Measurements from ENCODE around the gene TPM1. TPM values are rescaled to one million over a fixed set of nuclear protein-coding genes. Genes with fewer than 3 reads are reported as not detected.

The TPM1 gene
- total RNA-seq, 1 experiment from 2014 or later = 298 TPM

DNA sequence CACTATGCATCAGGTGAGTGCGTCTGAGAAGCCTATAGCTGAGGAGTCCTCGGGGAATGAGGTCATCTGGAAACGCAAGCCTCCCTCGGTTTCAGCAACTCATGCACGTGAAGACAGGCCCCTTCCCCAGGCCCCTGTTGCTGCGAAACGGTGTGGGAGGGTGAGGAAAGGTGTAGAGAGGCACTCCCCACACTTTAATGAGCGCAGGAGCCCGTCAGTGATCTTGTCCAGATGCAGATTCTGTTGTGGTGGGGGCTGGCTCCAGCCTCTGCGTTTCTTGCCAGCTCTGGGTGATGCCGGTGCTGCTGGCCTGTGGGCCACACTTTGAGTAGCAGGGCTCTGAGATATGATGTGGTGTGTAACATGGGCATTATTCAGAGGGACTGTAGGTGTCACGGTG lies 40.5 kb downstream of the TPM1 start:
- no peaks in the 10 kb centered on the region for H3K9me3 ChIP-seq (ENCODE audit: control insufficient read depth, insufficient read depth, low read depth, low read length)
- no peaks in the 10 kb centered on the region; the same call in 1 of the 2 replicates for H3K4me1 ChIP-seq (ENCODE audit: control insufficient read depth, insufficient read depth, low read length)
- no peak for TF ChIP-seq SIN3A (IDR thresholded peaks at IDR 0.05; ENCODE audit: borderline replicate concordance, insufficient read depth, low read depth, low read length)
- TF ChIP-seq POLR2AphosphoS5 (IDR thresholded peaks at IDR 0.05; ENCODE audit: low read depth, low read length) = no peak
- TF ChIP-seq, protein P1, sequence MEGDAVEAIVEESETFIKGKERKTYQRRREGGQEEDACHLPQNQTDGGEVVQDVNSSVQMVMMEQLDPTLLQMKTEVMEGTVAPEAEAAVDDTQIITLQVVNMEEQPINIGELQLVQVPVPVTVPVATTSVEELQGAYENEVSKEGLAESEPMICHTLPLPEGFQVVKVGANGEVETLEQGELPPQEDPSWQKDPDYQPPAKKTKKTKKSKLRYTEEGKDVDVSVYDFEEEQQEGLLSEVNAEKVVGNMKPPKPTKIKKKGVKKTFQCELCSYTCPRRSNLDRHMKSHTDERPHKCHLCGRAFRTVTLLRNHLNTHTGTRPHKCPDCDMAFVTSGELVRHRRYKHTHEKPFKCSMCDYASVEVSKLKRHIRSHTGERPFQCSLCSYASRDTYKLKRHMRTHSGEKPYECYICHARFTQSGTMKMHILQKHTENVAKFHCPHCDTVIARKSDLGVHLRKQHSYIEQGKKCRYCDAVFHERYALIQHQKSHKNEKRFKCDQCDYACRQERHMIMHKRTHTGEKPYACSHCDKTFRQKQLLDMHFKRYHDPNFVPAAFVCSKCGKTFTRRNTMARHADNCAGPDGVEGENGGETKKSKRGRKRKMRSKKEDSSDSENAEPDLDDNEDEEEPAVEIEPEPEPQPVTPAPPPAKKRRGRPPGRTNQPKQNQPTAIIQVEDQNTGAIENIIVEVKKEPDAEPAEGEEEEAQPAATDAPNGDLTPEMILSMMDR (IDR thresholded peaks at IDR 0.05) = no peak
- TF ChIP-seq, protein P2, sequence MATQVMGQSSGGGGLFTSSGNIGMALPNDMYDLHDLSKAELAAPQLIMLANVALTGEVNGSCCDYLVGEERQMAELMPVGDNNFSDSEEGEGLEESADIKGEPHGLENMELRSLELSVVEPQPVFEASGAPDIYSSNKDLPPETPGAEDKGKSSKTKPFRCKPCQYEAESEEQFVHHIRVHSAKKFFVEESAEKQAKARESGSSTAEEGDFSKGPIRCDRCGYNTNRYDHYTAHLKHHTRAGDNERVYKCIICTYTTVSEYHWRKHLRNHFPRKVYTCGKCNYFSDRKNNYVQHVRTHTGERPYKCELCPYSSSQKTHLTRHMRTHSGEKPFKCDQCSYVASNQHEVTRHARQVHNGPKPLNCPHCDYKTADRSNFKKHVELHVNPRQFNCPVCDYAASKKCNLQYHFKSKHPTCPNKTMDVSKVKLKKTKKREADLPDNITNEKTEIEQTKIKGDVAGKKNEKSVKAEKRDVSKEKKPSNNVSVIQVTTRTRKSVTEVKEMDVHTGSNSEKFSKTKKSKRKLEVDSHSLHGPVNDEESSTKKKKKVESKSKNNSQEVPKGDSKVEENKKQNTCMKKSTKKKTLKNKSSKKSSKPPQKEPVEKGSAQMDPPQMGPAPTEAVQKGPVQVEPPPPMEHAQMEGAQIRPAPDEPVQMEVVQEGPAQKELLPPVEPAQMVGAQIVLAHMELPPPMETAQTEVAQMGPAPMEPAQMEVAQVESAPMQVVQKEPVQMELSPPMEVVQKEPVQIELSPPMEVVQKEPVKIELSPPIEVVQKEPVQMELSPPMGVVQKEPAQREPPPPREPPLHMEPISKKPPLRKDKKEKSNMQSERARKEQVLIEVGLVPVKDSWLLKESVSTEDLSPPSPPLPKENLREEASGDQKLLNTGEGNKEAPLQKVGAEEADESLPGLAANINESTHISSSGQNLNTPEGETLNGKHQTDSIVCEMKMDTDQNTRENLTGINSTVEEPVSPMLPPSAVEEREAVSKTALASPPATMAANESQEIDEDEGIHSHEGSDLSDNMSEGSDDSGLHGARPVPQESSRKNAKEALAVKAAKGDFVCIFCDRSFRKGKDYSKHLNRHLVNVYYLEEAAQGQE (IDR thresholded peaks at IDR 0.05; ENCODE audit: insufficient read depth in 1 of 2, low read depth in 2 of 2, low read length in 1 of 2) = no peak
- intact Hi-C loops (cut with micrococcal nuclease; ENCODE audit: unreplicated experiment) (no loop called here), in situ Hi-C loops (cut with HindIII; ENCODE audit: low pct_unique_long_range_greater_than_20kb, low sequenced_read_pairs) (no loop called here)
- DNase-seq (ENCODE audit: low read depth, low spot score) (no peak), ATAC-seq (no peak)
- ChIA-PET CTCF (interaction anchor here (0.5 kb wide), 1 partner anchor 156 kb away, joined by 8 read pairs; no protein-coding TSS in a partner anchor), POLR2A (no interaction called here)
- no peak overlapping the region for H3K4me3 ChIP-seq (ENCODE audit: low read depth in 2 of 2, low read length in 2 of 2)
- H3K27ac ChIP-seq (ENCODE audit: low read length) = no peak overlapping the region
- H3K36me3 ChIP-seq (ENCODE audit: control insufficient read depth, insufficient read depth, low read length) = no peaks in the 10 kb centered on the region
- H3K27me3 ChIP-seq (ENCODE audit: control insufficient read depth, insufficient read depth, low read length) = no peaks in the 10 kb centered on the region
- BruUV-seq (replicated peaks) = no TSS peak

DNA sequence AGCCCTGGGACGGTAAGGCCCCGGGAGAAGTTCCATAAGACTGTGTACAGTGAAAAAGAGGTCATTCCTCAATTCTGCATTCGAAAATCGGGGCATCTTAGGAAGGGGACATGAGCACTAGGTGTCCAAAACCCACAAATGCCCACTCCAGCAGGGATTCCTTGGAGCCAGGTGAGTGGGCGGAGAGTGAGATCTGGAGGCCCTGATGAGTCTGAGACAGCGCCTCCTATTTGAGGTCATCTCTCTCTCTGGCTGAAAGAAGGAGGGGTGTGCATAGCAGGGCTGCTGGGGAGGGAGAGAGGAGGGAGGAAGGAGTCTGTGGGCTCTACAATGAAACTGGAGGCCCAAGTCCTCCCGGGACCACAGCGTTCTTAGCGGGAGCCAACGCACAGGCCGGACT lies 41.0 kb downstream of the TPM1 start:
- in situ Hi-C loops (cut with HindIII; ENCODE audit: low pct_unique_long_range_greater_than_20kb, low sequenced_read_pairs) = no loop called here
- CTCF ChIA-PET = no interaction called here

More for the DNA sequence above, 41.0 kb downstream of the TPM1 start:
- Histone ChIP-seq H3K36me3 (ENCODE audit: control insufficient read depth, insufficient read depth, low read length) (no peaks in the 10 kb centered on the region), H3K27me3 (ENCODE audit: control insufficient read depth, insufficient read depth, low read length) (no peaks in the 10 kb centered on the region), H3K4me1 (ENCODE audit: control insufficient read depth, insufficient read depth, low read length) (no peaks in the 10 kb centered on the region; the same call in 1 of the 2 replicates), H3K9me3 (ENCODE audit: control insufficient read depth, insufficient read depth, low read depth, low read length) (no peaks in the 10 kb centered on the region), H3K4me3 (ENCODE audit: low read depth in 2 of 2, low read length in 2 of 2) (no peak overlapping the region), H3K27ac (ENCODE audit: low read length) (no peak overlapping the region)
- intact Hi-C loops (cut with micrococcal nuclease; ENCODE audit: unreplicated experiment) = no loop called here
- DNase-seq (ENCODE audit: low read depth, low spot score) = no peak
- POLR2A ChIA-PET = no interaction called here
- BruUV-seq (replicated peaks) = no TSS peak
- TF ChIP-seq TCF7L2 (IDR thresholded peaks at IDR 0.05; ENCODE audit: low read depth, low read length) (no peak), POLR2AphosphoS5 (IDR thresholded peaks at IDR 0.05; ENCODE audit: low read depth, low read length) (no peak), SIN3A (IDR thresholded peaks at IDR 0.05; ENCODE audit: borderline replicate concordance, insufficient read depth, low read depth, low read length) (no peak)
- TF ChIP-seq, protein P1 (IDR thresholded peaks at IDR 0.05) = no peak
- TF ChIP-seq, protein P2 (IDR thresholded peaks at IDR 0.05; ENCODE audit: insufficient read depth in 1 of 2, low read depth in 2 of 2, low read length in 1 of 2) = no peak
- ATAC-seq = no peak

Measured in Panc1 (cell line).